NCI-H187 (cell line): ENCODE data around the gene USF1.

Experiments used
- DNase-seq, 2 experiments: peaks; one replicate each; lab custom pipeline; 2025; lab: John Stamatoyannopoulos, UW

The USF1 gene, protein sequence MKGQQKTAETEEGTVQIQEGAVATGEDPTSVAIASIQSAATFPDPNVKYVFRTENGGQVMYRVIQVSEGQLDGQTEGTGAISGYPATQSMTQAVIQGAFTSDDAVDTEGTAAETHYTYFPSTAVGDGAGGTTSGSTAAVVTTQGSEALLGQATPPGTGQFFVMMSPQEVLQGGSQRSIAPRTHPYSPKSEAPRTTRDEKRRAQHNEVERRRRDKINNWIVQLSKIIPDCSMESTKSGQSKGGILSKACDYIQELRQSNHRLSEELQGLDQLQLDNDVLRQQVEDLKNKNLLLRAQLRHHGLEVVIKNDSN

DNA sequence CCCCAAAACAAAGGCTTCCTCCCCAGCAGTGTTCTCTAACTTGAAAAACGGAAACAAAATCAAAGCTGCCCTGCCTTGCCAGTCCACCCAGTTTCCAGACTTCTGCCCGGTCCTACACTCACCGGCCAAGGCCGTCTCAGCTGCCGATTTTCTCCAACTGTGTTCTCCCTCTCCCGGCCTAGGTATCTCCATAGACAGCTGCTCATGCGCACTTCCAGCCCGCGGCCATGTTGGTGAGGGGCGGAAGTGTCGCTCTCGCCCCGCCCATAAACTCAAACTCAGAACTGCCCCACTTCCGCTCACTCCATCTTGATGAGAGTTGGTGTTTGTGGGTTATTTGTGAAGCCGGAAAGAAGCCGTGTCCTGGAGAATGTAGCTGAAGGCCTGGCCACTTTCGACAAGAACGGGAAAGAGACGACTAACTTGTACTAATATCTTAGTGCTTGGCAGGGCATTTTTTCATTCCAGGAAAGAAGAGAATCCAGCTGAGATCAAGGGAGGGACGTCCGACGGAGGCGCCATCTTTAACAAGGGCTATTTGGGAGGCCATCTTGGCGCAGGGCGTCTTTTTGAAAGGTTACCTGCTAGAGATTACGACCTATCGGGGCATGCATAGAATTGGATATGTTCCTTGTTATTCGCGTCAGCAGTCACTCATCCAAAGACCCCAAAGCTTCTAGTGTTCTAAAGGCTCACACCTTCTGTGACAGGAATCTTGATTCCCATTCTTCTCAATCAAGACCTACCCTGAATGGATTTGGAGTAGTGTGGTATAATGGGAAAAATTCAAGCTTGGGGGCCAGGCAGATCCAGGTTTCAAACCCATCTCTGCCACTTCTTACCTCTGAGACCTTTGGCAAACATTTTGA, at the start of gene USF1:
Gene USF1 (minus strand): TSS at position 242 of the 869 bp plus-strand sequence. CDS start 2,702 bp downstream, outside the sequence.
- peak; percentile 97 to 100 for DNase-seq

DNA sequence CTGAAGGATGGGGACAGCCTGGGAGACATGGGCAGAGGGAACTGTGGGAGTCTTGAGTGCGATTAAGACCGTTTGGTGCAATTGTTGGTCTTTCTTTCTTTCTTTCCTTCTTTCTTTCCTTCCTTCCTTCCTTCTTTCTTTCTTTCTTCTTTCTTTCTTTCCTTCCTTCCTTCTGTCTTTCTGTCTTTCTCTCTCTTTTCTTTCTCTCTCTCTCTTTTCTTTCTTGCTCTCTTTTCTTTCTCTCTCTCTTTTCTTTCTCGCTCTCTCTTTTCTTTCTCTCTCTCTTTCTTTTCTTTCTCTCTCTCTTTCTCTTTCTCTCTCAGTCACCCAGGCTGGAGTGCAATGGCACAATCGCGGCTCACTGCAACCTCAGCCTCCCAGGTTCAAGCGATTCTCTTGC, 49.5 kb upstream of the USF1 start:
- DNase-seq: no peak

DNA sequence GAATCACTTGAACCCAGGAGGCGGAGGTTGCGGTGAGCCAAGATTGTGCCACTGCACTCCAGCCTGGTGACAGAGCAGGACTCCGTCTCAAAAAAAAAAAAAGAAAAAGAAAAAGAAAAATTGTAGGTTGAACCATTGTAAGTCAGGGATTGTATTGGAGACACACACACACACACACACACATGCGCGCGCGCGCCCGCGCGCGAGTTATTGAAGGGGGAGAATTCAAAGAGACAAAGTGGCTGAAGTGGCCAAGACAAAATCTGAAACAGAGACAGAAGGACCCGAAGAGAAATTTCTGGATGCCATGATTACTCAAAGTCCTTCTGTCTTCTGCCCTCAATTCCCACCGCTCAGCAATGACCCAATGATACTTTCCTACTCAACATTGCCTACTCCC, 48.7 kb upstream of the USF1 start:
- DNase-seq: no peak

DNA sequence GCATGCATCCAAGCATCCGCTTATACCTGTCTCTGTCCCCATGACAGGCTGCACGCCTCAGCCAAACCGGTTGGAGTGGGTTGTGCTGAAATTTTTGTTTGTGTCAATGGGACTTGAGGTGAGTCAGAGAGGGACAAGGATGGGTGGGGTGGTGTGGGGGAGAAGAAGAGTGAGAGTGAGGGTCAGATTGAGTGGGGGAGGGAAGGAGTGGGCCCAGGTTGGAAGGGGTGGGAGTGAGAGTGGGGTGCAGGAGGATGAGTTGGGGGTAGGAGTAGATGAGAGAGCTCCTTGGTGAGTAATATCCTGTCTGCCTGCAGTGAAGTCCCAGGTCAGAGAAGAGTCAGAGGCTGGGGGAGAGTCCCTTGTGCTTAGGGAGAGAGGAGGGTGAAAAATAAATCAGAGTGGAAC, 46.8 kb upstream of the USF1 start:
- DNase-seq: no peak

DNA sequence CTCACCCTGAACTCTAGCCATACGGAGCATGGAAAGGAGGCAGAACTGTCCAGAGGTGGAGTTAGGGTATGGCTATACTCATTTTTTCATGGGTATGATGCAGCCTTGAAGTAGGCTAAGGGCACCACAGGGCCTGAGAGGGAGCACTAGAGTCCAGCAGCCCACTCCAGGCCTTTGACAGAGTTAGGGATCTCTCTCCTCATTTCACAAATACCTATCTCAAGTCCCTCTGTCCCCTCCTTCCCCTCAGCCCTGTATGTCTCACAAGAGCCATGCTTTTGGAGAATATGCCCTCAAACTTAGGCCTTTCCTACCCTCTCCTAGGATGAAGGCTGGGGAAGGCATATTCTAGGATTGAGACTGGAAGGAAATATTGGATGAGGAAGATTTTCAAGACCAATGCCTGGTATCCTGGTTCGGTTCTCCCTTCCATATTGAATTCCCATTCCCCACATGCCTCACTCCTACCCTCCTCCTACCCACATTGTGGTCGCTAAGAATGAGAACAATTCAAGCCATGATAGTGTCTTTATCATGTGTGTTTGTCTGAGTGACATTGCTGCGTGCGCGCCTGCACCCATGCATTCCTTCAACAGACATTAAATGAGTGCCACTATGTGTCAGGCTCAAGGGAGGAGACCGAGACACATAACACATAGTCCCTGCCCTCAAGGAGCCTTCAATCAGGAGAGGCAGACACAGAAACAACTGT, 46.2 kb upstream of the USF1 start:
- DNase-seq: no peak

DNA sequence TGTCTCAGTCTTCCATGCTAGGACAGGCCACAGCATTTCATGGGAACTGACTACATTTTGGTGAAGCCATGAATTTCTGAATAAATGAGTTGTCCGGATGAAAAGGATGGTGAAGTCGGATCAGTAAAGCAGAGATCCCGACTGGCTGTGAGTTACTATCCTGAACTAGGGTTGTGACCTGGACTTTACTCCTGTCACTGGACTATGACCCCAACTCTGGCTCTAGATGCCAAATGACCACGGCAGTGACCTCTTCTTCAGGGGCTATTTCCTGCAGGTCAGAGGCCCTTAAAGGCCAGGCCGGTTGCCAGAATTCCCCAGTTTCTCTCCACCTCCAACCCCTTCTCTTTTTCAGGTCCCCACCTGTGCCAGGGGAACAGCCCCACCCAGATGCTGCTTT, 45.3 kb upstream of the USF1 start:
- DNase-seq: no peak

DNA sequence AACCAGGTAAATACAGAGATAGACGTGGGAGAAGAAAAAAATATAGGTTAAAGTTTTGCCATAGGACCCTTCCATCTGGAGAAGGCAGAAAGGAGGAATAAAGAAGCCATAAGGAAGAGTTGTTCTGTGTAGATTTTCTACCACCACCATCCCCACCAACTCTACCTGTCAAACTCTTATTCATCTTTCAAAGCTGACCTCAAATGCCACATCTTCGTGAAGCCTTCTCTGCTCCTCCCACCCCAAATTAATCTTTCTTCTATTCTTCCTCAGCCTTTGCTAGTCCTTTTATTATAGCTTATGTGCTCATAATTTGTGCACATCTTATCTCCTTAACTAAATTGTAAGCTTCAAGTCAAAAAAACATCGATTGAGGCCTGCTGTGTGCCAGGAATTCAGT, 44.8 kb upstream of the USF1 start:
- no peak for DNase-seq

DNA sequence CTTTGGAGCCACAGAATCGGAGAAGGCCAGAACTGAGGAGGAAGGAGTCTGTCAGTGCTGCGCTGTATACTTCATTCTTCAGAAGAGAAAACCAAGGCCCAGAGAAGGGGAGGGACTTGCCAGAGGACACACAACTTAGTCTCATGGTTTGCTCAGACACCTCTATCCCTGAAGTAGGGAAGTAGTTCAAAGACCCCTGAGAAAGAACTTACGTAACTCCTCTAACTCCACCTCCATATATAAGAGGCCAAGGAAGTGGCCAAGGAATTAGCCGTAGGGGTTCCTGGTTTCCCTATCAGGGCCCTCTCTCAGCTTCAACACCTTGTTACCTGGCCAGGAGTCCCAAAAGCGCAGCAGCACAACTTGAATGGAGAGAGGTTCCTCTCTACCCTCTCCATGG, 44.2 kb upstream of the USF1 start:
- DNase-seq: no peak

DNA sequence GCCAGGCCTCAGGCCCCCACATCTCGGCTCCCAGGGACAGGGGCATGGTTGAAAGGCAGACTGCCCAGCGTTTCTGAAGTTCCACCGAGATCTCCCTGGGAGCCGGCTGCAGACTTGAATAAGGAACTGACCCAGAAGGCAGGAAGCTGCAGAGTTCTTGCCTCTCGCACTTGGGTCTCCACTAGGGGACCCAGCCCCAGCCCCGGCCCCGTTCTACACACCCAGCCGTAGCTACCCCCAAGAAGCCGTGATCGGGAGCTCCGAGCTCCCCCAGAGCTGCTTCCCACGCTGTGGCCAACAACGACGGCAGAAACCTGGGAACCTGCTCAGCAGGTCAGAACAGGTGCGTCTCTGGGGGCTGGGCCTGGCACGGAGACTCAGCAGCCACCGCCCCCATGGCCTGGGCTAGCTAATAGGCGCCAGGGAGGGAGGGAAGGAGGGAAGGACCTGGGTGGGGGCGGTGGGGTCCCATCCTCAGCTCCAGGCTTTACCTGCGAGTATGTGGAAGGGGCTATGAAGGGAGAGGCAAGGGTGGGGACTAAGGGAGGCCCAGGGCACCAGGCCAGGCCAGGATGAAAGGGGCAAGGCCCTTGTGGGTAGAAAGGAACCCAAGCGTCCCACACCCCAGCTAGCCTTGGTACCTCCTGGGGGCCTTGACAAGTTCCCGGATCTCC, 43.6 kb upstream of the USF1 start, which contains the start of gene NECTIN4:
Gene NECTIN4 (minus strand): TSS at position 308 of the 674 bp plus-strand sequence. CDS start 262 bp downstream, at position 46.
- DNase-seq: no peak

DNA sequence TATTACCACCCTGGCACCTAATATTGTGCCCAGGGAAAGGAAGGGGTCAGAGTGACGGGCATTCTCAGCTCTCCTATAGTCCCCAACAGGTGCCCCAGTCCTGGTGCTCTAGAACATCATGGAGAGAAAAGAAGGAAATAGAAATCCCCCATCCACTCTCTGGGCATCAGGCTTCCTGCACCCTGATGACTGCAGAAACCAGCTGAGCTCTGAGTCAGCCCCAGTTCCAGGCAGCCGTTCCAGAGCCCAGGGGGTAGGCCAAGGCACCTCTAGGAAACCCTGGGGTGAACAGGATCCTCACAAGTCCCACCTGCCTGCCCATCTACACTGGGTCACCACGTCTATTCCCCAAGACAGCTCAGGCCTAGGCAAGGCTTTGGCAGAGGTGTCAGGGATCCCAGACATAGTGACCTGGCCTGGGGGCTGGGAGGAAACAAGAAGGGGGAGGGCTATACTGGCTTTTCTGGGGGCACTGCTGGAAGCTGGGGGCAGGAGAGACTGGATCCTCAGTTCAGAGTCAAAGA, 42.9 kb upstream of the USF1 start:
- no peak for DNase-seq

DNA sequence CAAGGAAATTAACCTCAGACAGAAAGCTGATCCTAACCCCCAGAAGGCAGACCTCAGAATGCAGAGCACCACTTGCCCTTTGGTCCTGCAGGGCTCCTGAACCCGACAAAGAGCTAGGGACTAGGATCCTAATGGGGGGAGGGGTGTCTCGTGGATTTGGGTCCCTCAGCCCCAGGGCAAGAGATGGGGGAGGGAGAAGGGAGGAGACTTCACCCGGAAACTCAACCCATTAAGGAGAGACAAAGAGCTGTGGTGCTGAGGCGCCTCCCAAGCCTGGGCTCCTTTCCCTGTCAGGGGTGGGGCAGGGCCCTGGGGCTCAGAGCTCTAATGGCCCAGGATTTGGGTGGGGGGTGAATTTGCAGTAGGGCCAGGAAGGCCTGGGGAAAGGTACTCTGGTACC, 40.7 kb upstream of the USF1 start:
- DNase-seq: no peak

DNA sequence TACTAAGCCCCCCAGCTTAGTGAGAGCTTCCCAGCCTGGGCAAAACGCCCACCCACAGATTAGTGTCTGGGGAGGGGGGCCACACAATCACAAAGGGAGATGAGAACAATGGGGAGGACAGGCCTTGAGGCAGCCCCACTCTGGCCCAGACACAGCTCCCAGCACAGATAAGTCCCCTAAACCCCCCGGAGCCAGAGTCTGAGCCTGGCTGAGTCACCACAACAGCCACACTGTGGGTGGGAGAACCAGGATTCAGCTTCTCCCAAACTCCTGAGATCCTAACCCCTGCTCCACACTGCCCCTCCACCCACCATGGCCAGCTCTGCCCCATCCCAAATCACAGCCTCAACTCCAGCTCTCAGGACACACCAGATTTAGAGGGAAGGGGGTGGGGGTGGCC, 39.4 kb upstream of the USF1 start:
- DNase-seq: no peak

DNA sequence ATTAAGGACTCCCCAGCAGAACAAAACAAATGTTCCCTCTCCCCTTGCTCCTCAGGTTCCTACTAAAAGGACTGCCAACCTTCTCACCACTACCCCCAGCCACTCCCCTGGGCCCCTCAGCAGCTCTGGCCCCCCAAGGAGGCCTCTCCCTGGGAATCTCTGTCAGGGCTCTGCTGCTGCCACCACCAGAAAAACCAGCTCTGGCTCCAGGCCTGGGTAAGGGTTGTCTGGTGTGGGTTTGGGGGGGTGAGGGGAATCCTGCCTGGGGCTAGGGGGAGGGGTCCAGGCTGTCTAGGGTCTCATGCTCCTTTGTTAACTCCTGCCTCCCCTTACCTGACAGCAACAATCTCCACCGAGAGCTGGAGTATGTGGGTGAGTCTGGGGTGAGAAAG, 38.8 kb upstream of the USF1 start:
- no peak for DNase-seq

DNA sequence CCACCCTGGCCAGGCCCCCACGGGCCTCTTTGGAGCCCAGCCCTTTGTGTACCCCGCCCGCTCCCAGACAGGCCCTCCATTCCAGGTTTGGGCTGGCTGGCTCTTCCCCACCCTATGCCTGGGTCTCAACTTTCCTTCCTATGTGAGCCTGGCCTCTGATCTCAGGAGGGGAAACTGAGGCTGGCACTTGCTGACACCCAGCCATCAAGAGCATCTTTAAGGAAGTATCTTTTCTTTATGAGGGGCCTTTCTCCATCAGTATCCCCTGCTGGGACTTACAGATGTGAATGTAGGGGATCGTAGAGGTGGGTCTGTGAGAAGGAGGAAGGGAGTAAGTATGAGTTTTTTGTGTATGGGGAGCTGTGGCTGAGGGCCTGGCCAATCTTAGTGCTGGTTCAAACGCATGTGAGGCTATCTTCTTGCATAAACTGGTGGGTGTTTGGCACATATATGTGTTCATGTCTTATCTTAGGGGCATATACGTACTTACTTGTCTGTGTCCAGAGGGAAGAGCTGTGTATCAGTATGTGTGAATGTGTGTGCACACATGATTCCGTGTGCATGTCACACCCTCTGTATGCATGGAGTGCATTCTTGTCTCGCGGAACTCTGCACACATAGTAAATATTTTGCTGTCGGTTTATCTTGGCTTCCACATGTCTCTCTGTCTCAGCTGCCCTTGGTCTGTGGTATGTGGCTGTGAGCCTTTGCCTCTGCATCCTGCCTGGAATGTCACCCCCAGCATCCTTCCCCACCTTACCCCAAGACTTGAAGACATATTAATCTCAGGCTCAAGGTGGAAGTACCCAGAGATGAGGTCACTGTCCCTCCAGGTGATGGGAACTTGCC, 38.2 kb upstream of the USF1 start:
- no peak for DNase-seq

DNA sequence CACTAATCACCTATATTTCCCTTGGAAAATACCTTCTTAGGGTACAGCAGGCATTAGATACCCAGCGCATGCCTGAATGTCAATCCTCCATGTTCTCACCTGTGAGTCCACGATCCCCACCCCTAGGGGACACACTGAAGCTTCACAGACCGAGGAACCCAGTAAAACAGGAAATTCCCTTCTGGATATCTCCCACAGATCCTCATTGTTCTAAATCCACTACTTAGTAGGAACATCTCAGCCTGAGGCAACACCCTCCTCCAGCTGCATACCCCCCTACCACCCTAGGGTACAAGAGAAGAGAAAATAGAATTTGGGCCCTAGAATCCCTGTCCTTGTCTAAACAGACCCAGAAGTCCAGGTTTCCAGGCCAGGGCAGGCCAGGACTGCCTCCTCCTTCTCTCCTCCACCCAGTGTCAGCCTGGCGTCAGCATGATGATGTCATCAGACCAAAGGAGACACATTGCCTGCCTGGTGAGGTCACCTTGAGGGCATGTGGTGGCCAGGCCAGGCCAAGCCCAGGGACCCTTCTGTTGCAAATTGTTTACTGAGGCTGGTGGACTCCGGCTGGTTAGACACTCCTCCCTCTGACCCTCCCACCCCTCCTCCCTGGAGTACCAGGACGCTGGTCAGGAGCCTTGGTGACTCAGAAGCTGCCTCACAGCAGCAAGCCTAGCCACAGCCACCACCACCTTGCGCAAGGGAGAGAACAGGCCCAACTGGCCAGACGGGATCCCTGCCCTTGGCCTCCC, 37.4 kb upstream of the USF1 start:
- DNase-seq: no peak

DNA sequence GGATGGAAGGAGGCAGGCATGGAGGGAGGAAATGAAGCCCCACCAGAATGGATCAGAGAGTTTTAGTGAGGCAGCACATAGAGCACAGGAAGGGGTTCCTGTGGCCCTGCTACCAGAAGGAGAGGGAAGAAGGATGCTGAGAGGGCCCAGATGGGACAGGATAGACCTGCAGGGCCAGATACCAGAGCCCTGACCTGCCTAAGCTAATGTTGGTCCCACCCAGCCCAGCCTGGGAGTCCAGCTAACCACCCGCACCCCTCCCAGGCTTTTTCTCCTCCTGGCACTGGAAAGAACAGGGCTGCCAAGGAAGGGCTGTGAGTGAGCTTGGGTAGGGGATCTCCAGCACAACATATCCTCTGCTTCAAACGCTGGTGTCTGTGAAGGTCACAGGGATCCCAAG, 36.7 kb upstream of the USF1 start:
- no peak for DNase-seq

DNA sequence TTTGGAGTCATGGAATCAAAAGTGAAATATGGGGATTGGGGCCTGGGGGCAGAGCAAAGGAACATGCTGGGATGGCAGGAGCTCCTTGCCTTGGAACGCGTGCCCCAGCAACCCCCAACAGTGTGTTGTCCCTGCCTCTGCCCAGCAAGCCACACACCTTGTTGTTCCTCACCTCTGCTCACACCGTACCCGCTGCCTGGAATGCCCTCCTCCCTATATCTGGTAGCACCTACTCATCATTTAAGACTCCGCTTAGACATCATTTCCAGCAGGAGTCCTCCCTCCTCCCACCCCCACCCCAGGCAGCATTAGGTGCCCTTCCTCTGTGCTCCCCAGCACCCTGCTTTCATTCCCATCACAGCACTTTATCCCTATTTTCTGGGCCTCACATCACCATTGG, 35.7 kb upstream of the USF1 start:
- DNase-seq: no peak

DNA sequence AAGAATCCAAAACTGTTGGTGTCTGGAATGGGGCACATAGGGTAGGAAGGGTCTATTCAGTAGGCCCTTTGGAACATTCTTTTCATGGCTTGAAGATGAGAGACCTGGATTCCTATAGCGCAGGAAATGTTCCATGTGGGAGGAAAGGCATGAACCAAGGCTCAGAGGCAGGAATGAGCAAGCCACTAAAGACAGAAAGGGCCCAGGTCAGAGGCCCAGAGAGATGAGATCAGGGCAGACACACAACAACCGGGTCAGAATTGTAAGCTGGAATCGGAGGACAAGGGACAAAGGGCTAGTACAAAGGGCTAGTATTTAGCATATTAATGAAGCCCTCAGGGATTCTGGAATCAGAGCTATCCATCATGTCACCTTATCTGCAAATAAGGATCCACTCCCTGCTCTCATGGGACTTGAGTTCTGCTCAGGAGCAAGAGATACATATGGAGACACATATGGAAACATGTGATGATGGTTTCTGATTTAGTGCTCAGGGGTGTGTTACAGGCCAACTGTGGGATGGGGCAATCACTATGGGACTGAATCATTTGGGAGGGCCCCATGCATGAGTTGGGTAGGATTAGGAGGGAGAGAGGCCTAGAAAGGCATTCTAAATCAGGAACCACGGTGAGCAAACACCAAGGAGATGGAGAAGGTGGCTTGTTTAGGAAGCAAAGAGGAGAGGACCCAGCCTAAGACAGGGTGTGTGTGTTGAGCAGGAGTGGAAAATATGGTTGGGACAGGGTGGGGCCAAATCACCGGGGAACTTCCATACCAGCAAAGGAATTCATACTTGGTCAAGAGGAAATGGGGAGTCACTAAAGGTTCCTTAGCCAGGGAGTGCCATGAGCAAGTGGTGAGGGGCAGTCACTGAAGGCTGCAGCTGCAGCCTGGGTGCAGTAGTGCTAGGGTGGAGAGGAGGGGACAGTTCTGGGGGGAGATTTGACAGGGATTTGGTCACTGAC, 34.9 kb upstream of the USF1 start:
- DNase-seq: no peak
